ENCODE data around the gene TLCD4.

DNA sequence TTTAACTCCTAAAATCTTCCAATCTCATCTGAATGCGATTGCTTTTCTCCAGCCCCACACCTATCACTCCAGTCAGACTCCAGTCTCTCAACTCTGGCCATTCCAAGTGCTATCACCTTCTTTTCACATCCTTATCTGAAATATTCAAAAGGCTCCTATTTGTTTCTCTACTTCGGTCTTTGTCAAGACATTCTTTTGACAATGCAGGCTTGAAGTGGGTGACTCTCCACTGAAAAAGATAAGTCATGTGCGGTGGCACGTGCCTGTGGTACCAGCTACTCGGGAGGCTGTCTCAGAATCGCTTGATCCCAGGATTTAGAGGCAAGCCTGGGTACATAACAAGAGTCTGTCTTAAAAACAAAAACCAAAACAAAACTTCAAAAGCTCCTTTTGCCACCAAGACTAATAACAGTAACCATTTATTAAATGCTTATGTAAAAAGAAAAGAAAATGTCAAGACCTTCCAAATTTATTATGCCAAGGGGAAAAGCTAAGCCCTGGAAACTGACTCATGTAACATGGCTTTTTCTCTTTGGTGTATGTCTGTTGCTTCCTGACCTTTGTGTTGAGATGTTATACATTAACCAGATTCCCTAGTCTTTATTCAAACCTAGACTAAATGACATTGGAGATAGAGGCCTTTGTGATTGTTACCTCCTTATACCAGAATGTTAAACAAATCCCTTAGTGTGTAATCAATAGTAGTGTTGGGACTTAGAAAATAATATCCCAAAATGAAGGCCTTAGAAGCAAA lies 48.0 kb upstream of the TLCD4 start:
- TF ChIP-seq, protein P1, sequence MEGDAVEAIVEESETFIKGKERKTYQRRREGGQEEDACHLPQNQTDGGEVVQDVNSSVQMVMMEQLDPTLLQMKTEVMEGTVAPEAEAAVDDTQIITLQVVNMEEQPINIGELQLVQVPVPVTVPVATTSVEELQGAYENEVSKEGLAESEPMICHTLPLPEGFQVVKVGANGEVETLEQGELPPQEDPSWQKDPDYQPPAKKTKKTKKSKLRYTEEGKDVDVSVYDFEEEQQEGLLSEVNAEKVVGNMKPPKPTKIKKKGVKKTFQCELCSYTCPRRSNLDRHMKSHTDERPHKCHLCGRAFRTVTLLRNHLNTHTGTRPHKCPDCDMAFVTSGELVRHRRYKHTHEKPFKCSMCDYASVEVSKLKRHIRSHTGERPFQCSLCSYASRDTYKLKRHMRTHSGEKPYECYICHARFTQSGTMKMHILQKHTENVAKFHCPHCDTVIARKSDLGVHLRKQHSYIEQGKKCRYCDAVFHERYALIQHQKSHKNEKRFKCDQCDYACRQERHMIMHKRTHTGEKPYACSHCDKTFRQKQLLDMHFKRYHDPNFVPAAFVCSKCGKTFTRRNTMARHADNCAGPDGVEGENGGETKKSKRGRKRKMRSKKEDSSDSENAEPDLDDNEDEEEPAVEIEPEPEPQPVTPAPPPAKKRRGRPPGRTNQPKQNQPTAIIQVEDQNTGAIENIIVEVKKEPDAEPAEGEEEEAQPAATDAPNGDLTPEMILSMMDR (IDR thresholded peaks at IDR 0.05), result no peak
- TF ChIP-seq POLR2A (IDR thresholded peaks at IDR 0.05), result no peak
